Activated T-cell treated with anti-CD3 and anti-CD28 coated beads for 48 hours (primary cell): Measurements from ENCODE around the gene BTD.
A peak's percentile ranks its signal among the peaks of the same experiment; 100 is the strongest.
"Not testable (repeated sequence)": the region's sequence is repeated elsewhere in the genome, so short reads cannot be mapped to it uniquely, and the experiment has no call there.

Experiments
- DNase-seq: peaks from one replicate; pipeline ENCODE4 v3.0.0-alpha.2; 2020; ENCODE audit warnings: low read depth

Gene BTD

GRCh38 chr3:15602816-15603215 is 1.3 kb downstream of the BTD start:
- not testable (repeated sequence) for DNase-seq

GRCh38 chr3:15604584-15604983 is 3.0 kb downstream of the BTD start:
- not testable (repeated sequence) for DNase-seq

- no peak for DNase-seq
Measured at GRCh38 chr3:15606434-15606891, 4.9 kb downstream of the BTD start.

- no peak for DNase-seq
Measured at GRCh38 chr3:15610082-15610759, 8.7 kb downstream of the BTD start.

- DNase-seq: no peak
Measured at GRCh38 chr3:15611018-15611417, 9.5 kb downstream of the BTD start.

- no peak for DNase-seq
Measured at GRCh38 chr3:15612001-15612400, 10.5 kb downstream of the BTD start.

- DNase-seq: no peak
Measured at GRCh38 chr3:15614958-15615357, 13.4 kb downstream of the BTD start.

- DNase-seq: no peak
Measured at GRCh38 chr3:15616053-15616452, 14.5 kb downstream of the BTD start.

- not testable (repeated sequence) for DNase-seq
Measured at GRCh38 chr3:15619659-15620464, 18.3 kb downstream of the BTD start.

- no peak for DNase-seq
Measured at GRCh38 chr3:15623535-15624440, 22.2 kb downstream of the BTD start.

- DNase-seq: no peak
Measured at GRCh38 chr3:15628967-15629366, 27.4 kb downstream of the BTD start.

- DNase-seq: peak; percentile 27
Measured at GRCh38 chr3:15629860-15630597, 28.5 kb downstream of the BTD start.

- DNase-seq: no peak
Measured at GRCh38 chr3:15630646-15631350, 29.3 kb downstream of the BTD start.

- DNase-seq: no peak
Measured at GRCh38 chr3:15631426-15632211, 30.1 kb downstream of the BTD start.

- no peak for DNase-seq
Measured at GRCh38 chr3:15632212-15632580, 30.7 kb downstream of the BTD start.

- DNase-seq: no peak
Measured at GRCh38 chr3:15633159-15633558, 31.6 kb downstream of the BTD start.

- no peak for DNase-seq
Measured at GRCh38 chr3:15633766-15634598, 32.4 kb downstream of the BTD start.

GRCh38 chr3:15634671-15635070 is 33.1 kb downstream of the BTD start:
- DNase-seq: no peak

- no peak for DNase-seq
Measured at GRCh38 chr3:15635121-15635661, 33.6 kb downstream of the BTD start.
